Non-pigmented ciliary epithelial cell (primary cell): ENCODE measurements around the gene DHRS4.

Source experiments
- DNase-seq: peaks from one replicate; pipeline ENCODE4 v3.0.0-alpha.2; 2010; ENCODE audit warnings: low read depth

DHRS4 gene

DNA sequence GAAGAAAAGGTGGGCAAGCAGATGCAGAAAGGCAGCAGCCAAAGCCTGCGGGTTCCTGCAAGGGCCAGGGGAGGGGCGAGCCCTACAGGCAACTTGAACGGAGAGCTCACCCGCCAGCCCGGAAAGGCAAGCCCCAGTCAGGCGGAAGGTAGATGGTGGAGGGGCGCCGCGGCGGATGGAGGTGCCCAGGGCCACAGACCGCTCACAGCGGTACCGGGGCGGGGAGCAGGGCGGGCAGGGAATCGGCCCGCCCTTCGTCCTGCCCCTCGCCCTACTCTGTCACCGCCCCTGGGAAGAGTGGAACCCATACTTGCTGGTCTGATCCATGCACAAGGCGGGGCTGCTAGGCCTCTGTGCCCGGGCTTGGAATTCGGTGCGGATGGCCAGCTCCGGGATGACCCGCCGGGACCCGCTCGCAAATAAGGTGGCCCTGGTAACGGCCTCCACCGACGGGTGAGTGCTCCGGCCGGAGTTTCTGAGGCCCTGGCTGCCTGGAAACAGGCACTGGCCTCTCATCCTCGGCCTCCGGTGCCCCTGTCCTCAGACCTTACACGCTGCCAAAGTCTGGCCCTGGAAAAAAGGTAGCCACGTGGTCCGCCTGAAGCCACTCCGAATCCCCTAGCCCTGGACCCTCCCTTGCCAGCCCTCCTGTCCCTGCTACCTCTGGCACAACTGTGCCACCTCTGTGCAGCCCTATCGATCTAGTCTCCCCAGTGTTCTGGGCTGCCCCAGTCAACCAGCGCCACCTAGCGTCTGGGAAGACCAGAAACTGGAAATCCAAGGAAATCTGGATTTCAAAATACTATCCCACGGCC lies at the start of gene DHRS4:
DHRS4 (plus strand) TSS at position 307 of the 815 bp plus-strand sequence; CDS start at position 326, 19 bp downstream.
- no peak for DNase-seq

DNA sequence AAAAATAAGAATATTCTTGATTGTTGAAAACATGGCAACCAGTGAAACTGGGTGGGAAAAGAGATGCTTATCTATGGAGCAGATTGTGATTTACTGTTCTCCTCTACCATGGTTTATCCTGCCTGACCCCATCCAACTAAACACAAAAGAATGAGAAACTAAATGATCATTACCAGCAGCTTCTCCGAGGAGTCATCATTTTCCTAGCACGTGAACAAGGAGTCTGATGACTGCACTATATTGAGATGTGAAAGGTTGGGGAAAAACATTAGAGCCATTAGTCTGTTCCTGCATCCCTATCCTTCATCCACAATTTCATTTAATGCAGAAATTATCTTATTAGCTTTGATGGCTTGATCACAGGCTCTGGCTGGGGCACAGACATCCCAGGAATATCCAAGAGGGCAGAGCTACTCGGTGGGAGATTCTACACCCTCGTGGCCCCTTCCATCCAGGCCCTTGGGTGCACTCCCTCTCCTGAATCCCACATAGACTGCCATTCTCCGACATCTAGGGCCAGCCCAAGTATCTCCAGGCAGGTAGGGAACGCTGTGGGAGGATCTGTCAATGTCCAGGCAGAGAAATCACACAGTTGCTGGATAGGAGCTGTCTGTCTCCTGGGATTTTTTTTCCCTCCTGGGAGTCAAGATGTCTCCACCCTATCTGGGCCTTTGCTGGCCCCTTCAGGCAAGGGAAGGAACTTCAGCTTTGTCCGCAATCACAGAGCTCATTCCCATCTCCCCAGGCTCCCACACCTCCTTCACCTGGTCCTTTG lies 43.3 kb upstream of the DHRS4 start:
- DNase-seq, result peak; percentile 13

GRCh38 chr14:23910876-23911210 lies 42.7 kb upstream of the DHRS4 start:
- DNase-seq, result no peak

GRCh38 chr14:23915559-23915958 lies 38.0 kb upstream of the DHRS4 start:
- DNase-seq, result no peak

DNA sequence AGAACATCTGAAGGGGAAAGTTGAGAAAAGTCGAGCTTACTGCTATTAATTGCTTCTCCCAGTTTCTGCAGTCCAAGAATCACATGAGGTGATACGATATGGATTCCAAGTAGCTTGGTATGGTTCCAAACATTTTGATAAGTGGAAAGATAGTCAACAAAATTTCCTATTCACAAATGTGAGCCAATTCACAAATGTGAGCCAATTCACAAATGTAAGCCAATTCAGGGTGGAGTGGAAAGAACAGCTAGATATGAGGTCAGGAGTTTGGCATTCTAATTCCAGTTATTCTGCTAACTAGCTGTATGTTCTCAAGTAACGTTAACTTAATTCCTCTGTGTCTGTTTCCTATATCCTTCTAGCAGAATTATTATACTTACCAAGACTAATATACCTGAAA lies 37.6 kb upstream of the DHRS4 start:
- DNase-seq, result no peak

- DNase-seq, result no peak
Measured at GRCh38 chr14:23916446-23916845, 37.1 kb upstream of the DHRS4 start.

DNA sequence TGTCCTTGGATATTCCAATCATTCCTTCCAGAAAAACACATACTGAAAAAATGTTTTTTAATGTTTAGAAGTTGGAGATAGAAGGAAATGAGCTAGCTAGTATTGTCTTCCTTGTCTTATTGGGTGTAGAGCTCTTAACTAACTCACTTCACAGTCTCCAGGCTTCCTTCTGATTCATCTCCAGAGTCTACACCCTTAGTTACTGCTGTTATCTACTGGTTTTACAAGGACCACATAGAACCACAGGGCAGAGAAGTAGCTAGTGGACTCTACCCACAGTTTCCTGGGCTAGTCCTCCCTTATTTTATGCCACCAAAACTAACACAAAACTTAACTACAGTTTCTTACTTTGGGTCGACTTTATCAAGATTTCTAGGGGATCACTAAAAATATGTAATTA lies 31.0 kb upstream of the DHRS4 start:
- no peak for DNase-seq

DNA sequence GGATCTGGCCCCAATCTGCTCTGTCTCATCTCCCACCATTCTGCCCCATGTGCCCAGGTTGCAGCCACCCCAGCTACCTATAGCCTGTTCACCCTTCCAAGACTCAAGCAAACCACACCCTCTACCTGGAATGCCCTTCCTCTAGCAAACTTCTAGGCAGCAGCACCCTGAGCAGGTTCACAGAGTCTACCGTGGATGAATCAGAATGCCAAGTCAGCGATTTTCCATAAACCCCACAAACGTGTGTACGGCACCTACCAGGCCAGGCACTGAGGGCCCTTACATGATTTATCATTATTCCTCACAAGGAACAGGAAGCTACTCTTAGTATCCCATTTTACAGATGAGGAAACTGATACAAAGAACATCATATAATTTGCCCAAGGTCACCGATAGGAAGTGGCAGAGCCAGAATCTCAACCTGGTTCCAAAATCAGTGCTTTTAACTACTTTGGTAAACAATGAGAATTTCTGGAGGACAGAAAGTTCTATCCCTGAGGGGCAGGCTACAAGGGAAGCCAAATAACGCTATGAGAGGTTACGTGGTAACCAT lies 28.0 kb upstream of the DHRS4 start:
- no peak for DNase-seq

DNA sequence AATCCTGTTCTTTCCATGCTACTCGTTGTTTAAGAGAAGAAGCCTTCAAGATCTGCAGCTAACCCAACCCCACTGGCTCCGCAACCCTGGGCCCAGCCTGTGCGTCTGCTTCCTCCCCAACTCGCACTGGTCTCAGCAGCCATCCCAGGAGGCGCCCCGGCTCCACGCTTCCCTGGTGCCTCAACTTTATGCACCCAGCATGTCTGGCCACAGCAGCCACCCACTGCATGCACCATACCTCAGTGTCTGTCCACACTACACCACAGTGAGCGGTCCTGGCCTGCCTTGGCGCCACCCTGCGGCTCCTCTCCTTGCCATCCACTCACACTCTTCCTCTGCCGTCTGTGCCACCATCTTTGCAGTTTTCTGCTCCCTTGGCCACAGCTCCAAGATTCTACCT lies 27.0 kb upstream of the DHRS4 start:
- no peak for DNase-seq

DNA sequence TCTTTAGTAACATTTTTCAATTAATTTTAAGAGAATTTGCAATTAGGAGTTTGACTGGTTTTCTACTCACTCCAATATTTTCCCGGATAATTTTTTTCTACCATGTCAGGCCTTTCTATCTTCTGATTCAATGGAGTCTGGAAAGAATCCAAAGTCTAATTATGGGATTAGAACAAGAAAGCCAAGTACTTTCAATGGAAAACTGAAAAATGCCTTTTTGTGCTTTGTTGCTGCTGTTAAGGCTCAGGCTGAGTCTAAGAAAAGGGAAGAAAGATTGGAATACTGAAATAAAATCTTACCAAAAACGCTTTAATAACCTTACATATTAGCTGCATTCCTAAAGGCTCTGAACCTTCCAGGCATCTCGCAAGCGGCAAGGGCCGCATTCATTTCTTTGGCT lies 24.4 kb upstream of the DHRS4 start:
- DNase-seq, result no peak

- peak; percentile 41 for DNase-seq
Measured at GRCh38 chr14:23929822-23930294, 23.7 kb upstream of the DHRS4 start.

DNA sequence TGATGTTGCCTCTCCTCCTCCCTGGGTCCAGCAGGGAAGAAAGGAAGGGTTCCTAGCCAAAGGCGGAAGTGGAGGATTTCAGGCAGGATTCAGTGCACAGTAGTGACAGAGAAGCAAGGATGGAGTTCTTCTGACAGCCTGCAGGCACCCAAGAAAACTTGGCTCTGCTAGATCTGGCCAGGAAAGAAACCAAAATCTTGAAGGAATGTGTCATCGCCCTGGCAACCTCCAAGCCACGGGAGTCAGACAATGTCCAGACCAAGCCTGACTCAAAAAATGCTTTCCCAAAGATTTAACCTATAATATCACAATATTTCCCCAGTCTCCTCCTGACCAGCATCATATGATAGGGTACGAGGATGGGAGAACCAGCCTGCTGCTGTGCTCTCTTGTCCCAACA lies 22.8 kb upstream of the DHRS4 start:
- DNase-seq, result no peak

DNA sequence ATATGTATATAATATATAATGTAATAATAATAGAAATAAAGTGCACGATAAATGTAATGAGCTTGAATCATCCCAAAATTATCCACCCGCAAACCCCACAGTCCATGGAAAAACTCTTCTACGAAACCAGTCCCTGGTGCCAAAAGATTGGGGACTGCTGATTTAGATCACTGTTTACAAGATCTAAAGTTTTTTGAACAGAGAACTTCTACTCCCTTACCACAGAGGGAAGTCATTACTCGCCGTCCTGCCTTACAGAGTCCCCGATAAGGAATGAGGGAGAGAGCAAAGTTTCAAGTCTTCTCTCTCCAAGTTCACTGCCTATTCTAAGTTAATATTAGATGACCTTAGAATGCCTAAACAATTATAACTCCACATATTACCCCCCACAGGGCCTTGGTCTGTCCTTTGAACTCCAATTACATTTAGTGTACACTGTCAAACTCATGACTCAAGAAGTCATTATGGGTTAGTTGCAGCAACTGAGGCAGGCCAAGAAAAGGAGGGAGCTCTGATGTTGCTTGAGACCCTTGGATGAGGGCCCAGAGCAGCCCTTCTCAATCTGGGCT lies 21.8 kb upstream of the DHRS4 start:
- no peak for DNase-seq

DNA sequence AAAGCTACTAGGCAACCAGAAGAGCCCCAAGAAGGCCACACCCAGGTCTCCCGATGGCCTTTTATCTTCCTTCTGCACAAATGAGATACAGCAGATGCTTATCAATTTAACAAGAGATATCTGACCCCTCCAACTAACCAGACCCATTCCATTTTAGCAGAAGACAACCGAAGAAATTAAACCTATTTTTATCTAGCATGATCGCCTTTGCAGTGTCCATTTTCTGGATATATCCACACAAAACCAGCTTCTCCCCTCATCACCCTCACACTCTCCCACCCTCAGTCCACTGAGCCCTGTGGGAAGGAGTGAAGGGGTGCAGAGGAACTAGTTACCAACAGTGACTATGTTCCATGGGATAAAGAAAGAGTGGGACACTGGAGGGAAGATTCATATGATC lies 20.9 kb upstream of the DHRS4 start:
- DNase-seq, result no peak

- no peak for DNase-seq
Measured at GRCh38 chr14:23933108-23933741, 20.3 kb upstream of the DHRS4 start.

DNA sequence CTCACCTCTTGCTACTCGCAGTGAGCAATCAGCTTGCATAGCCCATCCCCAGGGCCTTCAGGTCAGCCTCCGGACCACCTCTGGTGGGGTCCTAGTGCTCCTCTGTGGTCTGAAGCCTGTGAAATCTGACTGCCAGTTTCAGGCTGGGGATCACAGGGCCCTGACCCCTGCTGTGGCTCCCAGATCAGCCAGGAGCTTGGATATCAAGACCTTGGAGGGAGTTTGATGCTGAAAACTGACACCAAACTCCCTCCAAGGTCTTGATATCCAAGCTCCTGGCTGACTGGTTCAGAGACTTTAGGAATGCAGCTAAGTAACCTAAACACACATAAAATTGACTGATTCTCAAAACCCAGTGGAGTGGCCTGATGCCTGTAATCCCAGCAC lies 19.8 kb upstream of the DHRS4 start:
- no peak for DNase-seq

- DNase-seq, result no peak
Measured at GRCh38 chr14:23935158-23935557, 18.4 kb upstream of the DHRS4 start.

GRCh38 chr14:23936084-23936829 lies 17.3 kb upstream of the DHRS4 start:
- DNase-seq, result no peak

DNA sequence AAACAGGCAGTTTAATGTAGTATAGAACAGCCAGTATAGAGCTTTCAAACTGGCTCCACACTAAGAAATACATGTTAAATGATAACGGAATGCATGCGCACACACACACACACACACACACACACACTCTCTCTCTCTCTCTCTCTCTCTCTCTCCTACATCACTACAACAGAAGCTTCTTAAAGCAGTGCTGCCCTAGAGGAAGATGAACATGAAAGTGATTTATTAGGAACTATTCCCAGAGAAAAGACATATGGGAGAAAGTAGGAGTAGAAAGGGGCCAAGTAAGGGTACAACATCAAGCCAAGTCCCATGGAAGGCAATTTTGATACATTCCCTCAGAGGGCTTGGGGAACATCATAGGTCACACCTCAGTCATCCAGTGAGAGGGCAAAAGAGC lies 16.4 kb upstream of the DHRS4 start:
- DNase-seq, result no peak

- no peak for DNase-seq
Measured at GRCh38 chr14:23938823-23939222, 14.7 kb upstream of the DHRS4 start.

GRCh38 chr14:23939607-23940326 lies 13.8 kb upstream of the DHRS4 start:
- no peak for DNase-seq
